Subcutaneous adipose tissue (tissue), 4 donors: ENCODE results near the gene ORC2. TPM values are rescaled to one million over a fixed set of nuclear protein-coding genes. Genes with fewer than 3 reads are reported as not detected.

Experiments used
- total RNA-seq, 4 donors: library from RNA; depleted of rRNA; stranded (reverse); fragments of >200 nt; gene quantifications; one replicate each; pipeline ENCODE4 v1.1.0, GENCODE V29; 2016
- TF ChIP-seq, protein P1 (sequence below): fragments of 450-650 bp; IDR thresholded peaks from one replicate; pipeline ENCODE4 v1.5.1; 2016; ENCODE audit warnings: low read depth, mild to moderate bottlenecking, control low read depth, antibody characterized with exemption, moderate library complexity

The ORC2 gene
- total RNA-seq, 4 donors from 2014 or later, result 22.0 to 35.1 (median 24.7) TPM

DNA sequence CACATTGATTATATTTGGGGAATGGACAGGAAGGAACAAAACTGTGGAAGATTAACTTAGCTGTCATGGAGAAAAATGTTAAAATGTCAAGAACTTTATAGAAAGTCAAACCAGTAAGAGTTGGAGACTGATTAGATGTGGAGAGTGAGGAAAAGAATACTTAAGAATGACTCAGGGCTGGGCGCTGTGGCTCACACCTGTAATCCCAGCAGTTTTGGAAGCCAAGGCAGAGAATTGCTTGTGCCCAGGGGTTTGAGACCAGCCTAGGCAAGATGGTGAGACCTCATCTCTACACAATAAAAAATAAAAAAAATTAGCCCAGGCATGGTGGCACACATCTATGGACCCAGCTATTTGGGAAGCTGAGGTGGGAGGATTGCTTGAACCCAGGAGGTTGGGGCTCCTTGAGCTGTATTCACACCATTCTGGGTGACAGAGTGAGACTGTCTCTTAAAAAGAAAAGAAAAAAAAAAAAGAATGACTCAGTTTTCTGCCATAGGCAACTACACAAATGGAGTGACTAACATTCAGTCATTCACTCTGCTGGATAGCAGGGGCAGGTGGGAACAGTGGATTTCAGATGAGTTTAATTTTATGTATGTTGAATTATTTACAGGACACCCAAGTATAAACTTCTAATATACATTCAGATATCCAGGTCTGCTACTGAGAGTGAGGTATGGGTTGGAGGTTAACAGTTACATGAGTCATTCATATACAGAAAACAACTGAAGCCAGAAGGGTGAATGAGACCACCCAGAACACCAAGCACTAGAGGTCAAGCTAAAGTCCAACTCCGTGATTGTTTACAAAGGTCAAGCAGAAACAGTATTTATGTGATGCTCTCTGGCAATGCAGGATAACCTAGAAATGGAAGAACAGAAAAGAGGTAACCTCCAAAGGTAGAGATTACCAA, 33.9 kb downstream of the ORC2 start:
- TF ChIP-seq, protein P1, sequence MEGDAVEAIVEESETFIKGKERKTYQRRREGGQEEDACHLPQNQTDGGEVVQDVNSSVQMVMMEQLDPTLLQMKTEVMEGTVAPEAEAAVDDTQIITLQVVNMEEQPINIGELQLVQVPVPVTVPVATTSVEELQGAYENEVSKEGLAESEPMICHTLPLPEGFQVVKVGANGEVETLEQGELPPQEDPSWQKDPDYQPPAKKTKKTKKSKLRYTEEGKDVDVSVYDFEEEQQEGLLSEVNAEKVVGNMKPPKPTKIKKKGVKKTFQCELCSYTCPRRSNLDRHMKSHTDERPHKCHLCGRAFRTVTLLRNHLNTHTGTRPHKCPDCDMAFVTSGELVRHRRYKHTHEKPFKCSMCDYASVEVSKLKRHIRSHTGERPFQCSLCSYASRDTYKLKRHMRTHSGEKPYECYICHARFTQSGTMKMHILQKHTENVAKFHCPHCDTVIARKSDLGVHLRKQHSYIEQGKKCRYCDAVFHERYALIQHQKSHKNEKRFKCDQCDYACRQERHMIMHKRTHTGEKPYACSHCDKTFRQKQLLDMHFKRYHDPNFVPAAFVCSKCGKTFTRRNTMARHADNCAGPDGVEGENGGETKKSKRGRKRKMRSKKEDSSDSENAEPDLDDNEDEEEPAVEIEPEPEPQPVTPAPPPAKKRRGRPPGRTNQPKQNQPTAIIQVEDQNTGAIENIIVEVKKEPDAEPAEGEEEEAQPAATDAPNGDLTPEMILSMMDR, result no peak

DNA sequence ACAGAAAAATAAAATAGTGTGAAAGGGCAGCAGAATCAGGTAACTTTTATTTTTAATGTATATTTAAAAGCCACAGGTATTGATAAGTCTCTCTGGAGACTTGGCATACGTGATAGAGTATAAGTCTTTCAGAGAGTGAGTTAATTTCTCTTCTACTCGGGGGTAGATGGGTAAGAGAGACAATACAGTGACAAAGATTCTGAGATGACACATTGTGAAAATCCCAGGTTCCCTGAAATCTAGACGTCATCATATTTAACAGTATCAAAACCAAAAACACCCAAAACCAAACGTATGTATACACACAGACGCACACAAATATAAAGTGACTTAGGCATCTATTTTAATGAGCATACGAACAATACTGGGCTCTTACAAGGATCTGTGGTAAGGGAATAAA, 41.0 kb downstream of the ORC2 start:
- TF ChIP-seq, protein P1, result no peak

DNA sequence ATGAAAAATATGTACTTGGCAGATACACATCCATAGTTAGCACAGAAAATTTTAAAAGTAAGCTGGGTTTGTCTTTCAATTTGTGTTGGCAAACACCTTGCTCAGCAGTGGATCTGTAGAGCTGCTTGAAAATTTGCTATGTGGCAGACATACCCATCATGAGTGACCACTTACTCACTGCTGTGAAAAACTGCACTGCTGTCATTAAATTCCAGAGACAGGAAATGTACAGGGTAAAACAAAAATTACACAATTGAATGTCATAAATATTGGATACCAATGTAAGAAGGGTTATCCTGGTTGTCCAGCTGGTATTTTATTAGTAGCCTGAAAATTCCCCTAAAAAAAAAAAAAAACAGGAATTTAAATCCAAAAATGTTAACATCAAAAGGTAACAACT, 49.8 kb downstream of the ORC2 start:
- TF ChIP-seq, protein P1, result no peak

DNA sequence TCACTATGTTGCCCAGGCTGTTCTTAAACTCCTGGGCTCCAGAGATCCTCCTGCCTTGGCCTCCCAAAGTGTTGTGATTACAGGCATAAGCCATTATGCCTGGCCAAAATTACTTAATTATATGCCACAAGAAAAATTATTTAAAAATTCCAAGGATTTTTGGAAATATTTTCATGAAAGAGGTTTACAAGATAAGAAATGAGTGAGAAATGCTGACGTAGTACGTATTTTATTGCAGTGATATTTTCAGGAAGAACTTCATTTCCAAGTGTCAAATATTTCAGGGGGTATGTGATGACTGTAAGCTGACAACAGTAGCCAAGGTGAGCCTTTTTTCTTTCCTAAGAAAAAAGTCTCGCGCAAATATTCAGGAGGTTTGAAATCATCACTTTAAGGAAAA, 53.5 kb downstream of the ORC2 start:
- TF ChIP-seq, protein P1, result no peak

DNA sequence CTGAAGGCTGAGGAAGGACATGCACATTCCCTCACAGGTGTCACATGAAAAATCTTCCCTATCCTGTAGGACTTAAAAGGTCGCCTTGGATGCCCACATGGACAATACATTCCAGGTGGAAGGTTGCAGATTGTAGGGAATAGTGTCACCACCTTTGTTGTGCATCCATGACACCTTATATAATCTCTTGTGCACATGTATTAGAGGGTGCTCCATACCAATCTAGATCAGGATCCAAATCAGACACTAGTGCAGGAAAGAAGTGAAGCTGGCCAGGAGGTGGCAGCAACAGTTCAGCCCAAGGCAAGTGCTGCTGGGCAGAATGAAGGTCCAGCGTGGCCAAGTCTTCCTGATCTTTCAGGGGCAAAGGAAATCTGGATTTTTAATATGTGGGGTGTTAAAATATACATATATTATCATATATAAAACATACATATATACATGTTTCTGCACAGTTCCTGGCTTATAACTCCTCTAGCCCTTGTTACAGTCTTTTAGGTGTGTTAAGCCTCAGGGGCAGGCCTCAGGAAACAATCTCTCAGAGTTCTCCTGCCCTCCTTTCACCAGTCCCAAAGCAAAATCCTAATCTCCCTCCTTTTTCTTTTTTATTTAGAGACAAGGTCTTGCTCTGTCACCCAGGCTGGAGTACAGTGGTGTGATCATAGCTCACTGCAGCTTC, 57.7 kb downstream of the ORC2 start:
- TF ChIP-seq, protein P1, result no peak

DNA sequence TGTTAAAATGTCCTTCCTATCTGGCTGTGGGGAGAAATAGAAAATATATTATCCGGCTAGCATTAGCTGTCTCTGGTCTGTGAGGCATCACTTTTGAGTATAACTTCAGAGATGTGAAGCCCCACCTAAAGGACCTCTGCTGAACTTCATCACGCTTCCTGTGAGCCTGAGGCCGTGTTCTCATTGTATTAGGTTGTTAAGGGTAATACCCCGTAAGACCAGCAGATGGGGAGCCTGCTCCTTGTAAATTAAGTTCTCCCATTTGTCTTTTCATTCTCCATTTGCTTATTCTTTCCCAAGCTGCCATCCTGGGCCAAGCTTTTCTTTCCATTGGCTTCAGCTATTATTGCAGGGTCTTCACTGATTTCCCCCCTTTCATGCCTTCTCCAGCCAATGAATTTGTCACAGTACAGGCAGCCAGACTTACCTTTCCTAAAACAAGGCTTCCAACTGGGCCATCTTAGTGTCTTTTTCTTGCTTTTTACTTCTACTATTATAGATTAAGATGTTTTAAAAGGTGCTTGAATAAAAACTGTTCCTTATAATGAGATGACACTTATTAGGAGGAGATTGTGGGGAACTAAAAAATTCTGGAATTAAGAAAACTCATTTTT, 61.9 kb downstream of the ORC2 start:
- TF ChIP-seq, protein P1, result no peak

DNA sequence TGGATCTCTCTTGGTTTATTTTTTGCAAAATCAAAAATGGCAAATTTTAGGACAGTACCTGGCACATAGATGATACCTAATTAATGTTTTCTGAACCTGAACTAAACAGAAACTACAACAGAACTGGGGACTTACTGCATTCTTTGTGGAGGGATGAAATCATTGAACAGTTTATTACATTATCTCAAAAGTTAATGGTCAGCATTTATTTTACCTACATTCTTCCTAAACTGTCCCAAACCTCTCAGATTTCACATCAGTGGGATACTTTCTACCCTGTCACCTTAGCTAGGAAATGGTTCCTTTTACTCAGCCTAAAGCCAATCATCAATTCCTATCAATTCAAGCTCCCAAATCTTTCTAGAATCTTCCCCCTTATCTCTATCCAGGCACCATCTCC, 64.0 kb downstream of the ORC2 start:
- TF ChIP-seq, protein P1, result no peak
